ENCODE results near the gene LRRC71.

DNA sequence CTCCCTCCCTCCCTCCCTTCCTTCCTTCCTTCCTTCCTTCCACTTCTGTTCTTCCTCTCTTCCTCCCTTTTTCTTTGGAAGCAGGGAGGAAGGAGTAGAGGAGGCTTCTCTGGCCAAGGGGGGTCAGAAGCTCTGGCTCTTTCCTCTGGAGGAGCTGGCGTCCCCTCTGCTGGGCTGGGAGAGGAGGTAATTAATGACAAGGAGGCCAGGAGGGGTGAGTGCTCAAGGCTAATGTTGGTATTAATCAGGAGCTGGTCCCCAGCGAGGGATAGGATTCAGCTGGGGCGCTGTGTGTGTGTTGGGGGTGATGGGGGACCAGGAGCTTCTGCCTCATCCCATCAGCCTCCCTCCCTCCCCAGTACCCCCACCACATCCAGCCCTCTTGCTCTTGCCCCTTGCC, 33.1 kb upstream of the LRRC71 start:
- TF ChIP-seq, protein P1, sequence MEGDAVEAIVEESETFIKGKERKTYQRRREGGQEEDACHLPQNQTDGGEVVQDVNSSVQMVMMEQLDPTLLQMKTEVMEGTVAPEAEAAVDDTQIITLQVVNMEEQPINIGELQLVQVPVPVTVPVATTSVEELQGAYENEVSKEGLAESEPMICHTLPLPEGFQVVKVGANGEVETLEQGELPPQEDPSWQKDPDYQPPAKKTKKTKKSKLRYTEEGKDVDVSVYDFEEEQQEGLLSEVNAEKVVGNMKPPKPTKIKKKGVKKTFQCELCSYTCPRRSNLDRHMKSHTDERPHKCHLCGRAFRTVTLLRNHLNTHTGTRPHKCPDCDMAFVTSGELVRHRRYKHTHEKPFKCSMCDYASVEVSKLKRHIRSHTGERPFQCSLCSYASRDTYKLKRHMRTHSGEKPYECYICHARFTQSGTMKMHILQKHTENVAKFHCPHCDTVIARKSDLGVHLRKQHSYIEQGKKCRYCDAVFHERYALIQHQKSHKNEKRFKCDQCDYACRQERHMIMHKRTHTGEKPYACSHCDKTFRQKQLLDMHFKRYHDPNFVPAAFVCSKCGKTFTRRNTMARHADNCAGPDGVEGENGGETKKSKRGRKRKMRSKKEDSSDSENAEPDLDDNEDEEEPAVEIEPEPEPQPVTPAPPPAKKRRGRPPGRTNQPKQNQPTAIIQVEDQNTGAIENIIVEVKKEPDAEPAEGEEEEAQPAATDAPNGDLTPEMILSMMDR (conservative IDR thresholded peaks at IDR 0.05 in 1 of 2, IDR thresholded peaks at IDR 0.05 in 1 of 2; ENCODE audit: extremely low read depth in 1 of 2, insufficient read depth in 1 of 2, low read depth in 1 of 2, low read length in 2 of 2): no peak
- TF ChIP-seq EZH2 (IDR thresholded peaks at IDR 0.05; ENCODE audit: borderline replicate concordance, low read length): no peak

Measured in mammary epithelial cell (primary cell).